ENCODE data around the gene GNPTAB.

DNA sequence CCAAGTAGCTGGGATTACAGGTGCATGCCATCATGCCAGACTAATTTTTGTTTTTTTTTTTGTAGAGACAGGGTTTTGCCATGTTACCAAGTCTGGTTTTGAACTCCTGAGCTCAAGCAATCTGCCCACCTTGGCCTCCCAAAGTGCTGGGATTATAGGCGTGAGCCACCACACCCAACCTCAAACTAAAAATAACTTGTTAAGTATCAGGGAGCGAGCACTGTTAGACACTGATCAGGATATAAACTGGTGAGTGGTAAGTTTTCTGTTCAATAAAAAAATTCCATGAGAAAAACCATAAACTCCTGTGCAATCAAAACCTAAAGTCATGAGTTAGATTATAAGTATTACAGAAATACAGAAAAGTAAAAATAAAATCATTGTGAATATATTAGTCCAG, 46.9 kb downstream of the GNPTAB start:
- no peak for TF ChIP-seq EP300 (IDR thresholded peaks at IDR 0.05)
- TF ChIP-seq, protein P1, sequence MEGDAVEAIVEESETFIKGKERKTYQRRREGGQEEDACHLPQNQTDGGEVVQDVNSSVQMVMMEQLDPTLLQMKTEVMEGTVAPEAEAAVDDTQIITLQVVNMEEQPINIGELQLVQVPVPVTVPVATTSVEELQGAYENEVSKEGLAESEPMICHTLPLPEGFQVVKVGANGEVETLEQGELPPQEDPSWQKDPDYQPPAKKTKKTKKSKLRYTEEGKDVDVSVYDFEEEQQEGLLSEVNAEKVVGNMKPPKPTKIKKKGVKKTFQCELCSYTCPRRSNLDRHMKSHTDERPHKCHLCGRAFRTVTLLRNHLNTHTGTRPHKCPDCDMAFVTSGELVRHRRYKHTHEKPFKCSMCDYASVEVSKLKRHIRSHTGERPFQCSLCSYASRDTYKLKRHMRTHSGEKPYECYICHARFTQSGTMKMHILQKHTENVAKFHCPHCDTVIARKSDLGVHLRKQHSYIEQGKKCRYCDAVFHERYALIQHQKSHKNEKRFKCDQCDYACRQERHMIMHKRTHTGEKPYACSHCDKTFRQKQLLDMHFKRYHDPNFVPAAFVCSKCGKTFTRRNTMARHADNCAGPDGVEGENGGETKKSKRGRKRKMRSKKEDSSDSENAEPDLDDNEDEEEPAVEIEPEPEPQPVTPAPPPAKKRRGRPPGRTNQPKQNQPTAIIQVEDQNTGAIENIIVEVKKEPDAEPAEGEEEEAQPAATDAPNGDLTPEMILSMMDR (IDR thresholded peaks at IDR 0.05): no peak

Measured in tibial nerve (tissue), 4 donors.